C4-2B (cell line): ENCODE data around the gene AKAP8L.

Experiments
- CTCF ChIP-seq: fragments of 450-650 bp; conservative IDR thresholded peaks from 2 replicates; pipeline ENCODE4 v1.5.1; 2017; ENCODE audit warnings: mild to moderate bottlenecking
- ZFX ChIP-seq: fragments of 450-650 bp; IDR thresholded peaks from 2 replicates; pipeline ENCODE4 v1.6.1; 2017

- no peak for TF ChIP-seq CTCF
- no peak for TF ChIP-seq ZFX
Measured at GRCh38 chr19:15396436-15396835, 22.4 kb downstream of the AKAP8L start.
